Loucy (cell line): ENCODE measurements around the gene AGMAT.
"Not testable (repeated sequence)": the region's sequence is repeated elsewhere in the genome, so short reads cannot be mapped to it uniquely, and the experiment has no call there.

ENCODE experiments used
- EZH2phosphoT487 ChIP-seq: fragments of 200-600 bp; IDR thresholded peaks from 2 replicates; pipeline ENCODE4 v1.6.1; 2018; ENCODE audit warnings: antibody characterized with exemption, mild to moderate bottlenecking, moderate library complexity, borderline replicate concordance
- TF ChIP-seq, protein P1 (sequence below): fragments of 200-600 bp; sonication (generic); conservative IDR thresholded peaks from 2 replicates; pipeline ENCODE4 v1.5.1; 2014; ENCODE audit warnings: mild to moderate bottlenecking, antibody characterized with exemption, low read length

DNA sequence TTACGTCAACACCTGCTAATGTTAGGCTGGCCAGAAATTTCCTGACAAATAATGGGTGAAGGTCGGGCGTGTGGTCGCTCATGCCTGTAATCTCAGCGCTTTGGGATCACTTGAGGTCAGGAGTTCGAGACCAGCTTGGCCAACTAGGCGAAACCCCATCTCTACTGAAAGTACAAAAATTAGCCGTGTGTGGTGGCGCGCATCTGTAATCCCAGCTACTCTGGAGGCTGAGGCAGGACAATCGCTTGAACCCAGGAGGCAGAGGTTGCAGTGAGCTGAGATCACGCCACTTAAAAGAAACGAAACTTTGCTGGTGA, 19.1 kb upstream of the AGMAT start:
- TF ChIP-seq, protein P1, sequence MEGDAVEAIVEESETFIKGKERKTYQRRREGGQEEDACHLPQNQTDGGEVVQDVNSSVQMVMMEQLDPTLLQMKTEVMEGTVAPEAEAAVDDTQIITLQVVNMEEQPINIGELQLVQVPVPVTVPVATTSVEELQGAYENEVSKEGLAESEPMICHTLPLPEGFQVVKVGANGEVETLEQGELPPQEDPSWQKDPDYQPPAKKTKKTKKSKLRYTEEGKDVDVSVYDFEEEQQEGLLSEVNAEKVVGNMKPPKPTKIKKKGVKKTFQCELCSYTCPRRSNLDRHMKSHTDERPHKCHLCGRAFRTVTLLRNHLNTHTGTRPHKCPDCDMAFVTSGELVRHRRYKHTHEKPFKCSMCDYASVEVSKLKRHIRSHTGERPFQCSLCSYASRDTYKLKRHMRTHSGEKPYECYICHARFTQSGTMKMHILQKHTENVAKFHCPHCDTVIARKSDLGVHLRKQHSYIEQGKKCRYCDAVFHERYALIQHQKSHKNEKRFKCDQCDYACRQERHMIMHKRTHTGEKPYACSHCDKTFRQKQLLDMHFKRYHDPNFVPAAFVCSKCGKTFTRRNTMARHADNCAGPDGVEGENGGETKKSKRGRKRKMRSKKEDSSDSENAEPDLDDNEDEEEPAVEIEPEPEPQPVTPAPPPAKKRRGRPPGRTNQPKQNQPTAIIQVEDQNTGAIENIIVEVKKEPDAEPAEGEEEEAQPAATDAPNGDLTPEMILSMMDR = not testable (repeated sequence)
- not testable (repeated sequence) for TF ChIP-seq EZH2phosphoT487
